ENCODE results near the gene PIWIL1.

The PIWIL1 gene

DNA sequence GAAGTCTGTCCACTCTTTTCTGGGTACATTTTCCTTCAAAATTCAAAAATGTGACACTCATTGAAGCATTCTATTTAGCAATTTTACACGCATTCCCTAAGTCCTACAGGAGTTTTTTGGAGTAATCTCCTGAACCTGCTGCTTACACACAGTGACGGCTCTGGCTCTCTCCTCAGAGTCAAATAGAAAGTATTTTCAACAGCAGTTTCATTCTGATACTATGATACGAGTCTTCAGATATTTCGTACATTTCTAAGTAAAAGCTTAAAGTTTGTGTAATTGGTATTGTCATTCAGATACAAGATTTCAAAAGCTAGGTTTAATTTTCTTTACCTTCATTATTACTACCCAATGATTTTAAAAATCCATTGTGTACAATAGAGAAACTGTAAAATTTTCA lies 36.4 kb downstream of the PIWIL1 start:
- DNase-seq: no peak
- no peak for TF ChIP-seq POLR2A (IDR thresholded peaks at IDR 0.05; ENCODE audit: low read length)
- no peak for TF ChIP-seq GATA1 (IDR thresholded peaks at IDR 0.05; ENCODE audit: low read depth, low read length)

DNA sequence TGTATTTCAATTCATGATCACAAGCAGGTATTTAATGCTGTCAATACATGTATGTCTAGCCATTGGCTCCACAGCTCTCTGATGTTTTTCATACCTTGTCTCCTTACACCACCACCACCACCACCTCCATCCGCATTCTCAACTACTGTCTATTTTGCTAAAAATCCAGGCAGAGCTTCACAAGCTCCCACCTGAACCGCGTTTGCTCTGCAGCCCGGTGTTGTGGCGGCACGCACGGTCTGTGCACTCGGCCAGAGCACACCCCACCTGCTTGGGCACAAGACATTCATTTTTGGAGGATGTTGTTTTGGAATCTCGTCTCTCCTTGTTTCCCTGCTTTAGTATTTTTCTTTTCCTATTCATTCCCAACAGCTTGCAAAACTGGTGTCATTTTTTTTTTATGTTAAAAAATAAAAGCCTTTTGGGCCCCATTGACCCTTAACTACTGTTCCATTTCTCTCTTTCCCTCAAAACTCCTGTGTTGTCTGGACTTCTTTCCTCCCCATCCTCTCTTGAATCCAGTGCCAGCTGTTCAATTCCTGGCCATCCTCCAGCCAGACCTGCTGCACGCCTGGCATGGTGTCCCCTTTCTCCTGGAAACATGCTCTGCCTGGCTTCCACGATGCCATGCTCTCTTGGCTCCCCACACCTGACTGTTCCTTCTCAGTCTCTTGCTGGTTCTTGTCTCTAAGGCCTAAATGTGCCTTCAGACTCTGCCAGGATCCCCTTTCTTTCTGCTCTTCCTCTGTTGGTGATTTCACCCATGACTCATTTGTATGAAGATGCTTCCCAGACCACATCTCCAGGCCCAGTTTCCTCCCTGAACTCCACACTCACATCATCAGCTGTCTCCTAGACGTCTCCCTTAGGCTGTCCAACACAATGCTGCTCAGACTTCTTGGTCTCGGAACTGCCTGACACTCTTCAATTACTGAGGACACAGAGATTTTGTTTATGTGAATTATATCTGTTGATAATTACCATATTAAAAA lies 37.9 kb downstream of the PIWIL1 start:
- DNase-seq: no peak
- TF ChIP-seq GATA1 (IDR thresholded peaks at IDR 0.05; ENCODE audit: low read depth, low read length) (no peak), POLR2A (IDR thresholded peaks at IDR 0.05; ENCODE audit: low read length) (no peak)

DNA sequence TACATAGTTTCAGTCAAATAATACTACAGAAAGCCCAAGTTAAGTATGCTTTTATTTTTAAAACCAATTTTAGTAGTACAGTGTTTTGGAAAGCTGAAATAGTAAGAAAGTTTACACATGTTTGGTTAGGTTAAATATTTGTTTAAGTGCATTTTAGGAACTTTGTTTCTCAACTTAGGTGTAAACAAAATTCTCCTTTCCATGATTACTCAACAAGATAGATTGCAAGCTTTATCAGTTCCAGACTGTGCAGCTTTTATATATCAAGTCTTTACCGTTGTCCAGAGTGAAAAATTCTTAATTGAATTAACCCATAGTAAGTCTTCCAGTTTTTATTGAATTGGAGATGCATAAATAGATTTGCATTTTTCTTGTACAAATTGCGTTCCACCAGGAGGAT lies 45.1 kb downstream of the PIWIL1 start:
- TF ChIP-seq GATA1 (IDR thresholded peaks at IDR 0.05; ENCODE audit: low read depth, low read length) (no peak), POLR2A (IDR thresholded peaks at IDR 0.05; ENCODE audit: low read length) (no peak)
- no peak for DNase-seq

DNA sequence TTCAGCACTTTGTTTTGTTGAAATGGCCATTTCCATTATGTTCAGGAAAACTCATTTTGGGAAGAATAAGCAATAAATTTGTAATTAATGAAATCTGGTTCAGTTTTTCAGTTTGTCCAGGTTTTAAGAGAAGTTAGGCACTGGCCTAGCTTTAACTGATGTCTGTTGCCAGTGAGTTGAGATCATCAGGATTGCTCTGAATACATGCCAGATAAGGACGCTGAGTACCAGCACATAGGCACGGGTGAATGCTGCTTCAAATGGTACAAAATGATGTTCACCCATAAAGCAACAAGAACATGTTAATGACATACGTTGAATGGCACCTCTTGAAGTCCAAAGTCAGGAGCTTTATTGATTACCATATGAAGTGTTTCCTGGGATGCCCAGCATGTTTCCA lies 46.5 kb downstream of the PIWIL1 start:
- TF ChIP-seq POLR2A (IDR thresholded peaks at IDR 0.05; ENCODE audit: low read length) (no peak), GATA1 (IDR thresholded peaks at IDR 0.05; ENCODE audit: low read depth, low read length) (no peak)
- DNase-seq: no peak

DNA sequence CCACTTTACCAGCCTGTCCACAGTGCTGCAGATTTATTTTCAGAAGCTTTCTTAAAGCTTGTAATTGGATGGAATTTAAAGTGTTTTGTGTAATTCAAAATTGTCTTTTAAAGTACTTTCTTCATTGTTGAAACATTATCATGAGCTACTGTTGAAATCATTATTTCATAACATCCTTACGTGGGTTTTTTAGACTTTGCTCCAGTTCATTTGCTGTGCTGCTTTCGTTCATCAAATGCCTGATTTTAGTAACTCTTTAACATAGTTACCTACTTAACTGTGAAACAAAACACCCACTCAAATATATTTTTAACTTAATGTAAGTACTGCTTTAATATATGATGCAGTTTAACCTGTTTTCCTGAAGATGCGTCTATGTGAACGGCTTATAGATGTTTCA lies 47.5 kb downstream of the PIWIL1 start:
- TF ChIP-seq POLR2A (IDR thresholded peaks at IDR 0.05; ENCODE audit: low read length) (no peak), GATA1 (IDR thresholded peaks at IDR 0.05; ENCODE audit: low read depth, low read length) (no peak)

DNA sequence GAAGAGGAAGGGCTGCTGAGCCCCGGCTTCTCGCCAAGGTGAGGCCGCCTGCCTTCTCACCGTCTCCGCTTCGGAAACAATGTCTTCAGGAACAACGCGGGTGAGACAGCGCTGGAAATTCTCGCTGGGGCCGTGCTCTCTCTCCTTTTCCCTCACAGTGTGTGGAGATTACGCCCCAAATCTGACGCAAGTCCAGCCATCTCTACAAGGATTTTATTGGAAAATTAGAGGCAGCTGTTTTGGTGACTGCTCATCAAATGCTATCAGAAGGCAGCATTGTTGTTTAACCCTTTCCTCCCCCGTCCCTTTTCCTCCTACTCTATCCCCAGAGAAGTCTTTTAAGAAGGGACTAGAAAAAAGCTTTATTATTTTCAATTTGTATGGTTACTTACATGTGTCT lies 53.5 kb downstream of the PIWIL1 start:
- TF ChIP-seq POLR2A (IDR thresholded peaks at IDR 0.05; ENCODE audit: low read length) (no peak), GATA1 (IDR thresholded peaks at IDR 0.05; ENCODE audit: low read depth, low read length) (no peak)
- no peak for DNase-seq

More for the DNA sequence above, 47.5 kb downstream of the PIWIL1 start:
- no peak for DNase-seq

DNA sequence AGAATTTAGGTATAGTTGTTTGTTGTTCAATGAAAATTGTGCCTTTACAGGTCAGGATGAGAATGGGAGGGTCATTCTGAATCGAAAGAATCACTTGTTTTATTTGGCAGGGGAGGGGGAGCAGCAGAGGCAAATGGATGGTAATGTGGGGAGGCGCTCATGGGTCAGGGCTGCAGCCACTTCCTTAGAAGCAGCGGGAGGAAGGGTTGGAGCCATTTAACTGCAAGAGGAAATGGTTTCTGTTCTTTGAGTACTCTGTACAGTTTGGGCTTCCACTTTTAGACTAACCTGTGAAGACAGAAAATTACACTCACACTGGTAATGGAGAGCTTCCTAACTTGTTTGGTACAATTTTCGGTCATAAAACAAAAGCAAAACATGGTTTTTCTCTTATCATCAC lies 57.2 kb downstream of the PIWIL1 start:
- TF ChIP-seq POLR2A (IDR thresholded peaks at IDR 0.05; ENCODE audit: low read length) (no peak), GATA1 (IDR thresholded peaks at IDR 0.05; ENCODE audit: low read depth, low read length) (no peak)

DNA sequence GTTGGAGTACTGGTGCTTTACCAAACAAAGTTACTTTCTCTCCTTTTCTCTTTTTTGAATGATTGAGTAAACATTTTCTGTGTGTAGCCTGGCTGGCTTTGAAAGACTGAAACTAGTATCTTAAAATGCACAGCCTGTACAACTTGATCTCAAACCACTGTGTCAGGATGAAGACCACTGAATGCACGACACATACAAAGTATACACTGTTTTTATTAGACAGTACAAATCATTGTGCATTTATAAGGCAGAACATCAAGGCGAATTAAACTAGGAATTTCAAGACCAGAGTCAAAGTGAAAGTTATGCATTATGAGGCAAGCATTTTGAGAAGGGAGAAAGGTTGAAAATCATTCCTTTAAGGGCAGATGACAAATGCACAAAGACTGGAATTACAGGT lies 59.0 kb downstream of the PIWIL1 start:
- DNase-seq: no peak
- no peak for TF ChIP-seq GATA1 (IDR thresholded peaks at IDR 0.05; ENCODE audit: low read depth, low read length)
- no peak for TF ChIP-seq POLR2A (IDR thresholded peaks at IDR 0.05; ENCODE audit: low read length)

More for the DNA sequence above, 57.2 kb downstream of the PIWIL1 start:
- no peak for DNase-seq

DNA sequence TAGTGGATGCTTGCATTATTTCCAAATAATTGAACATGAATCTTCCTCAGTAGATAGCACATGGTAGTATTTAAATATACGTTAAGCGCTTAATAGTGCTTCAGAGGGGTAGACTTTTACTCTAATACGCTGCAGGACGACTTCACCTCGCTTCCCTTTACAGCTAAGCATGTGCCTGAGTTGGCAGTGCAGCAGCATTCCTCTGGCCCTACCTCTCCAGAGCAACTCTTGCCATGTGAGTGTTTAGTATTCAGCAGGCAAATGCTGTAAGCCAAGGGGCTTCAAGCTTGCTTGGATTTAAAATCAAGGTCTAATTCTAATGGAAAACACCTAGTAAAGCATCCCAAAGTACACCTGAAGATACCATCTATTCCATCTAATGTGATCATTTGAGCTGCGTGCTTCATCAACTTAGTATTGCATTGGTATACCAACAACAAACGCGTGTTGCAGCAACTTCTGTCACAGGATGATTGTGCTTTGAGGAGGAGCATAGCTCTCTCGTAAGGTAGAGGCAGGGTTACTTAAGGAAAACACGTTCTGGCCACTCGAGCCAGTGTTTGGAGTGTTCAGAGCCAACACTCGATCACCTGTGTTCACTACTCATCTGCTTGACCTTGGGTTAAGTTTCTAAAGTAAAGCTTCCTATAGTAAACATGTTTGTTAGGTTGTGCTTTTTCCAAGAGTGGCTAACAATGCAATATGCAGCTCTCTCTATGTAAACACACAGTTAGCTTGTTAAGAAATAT lies 60.6 kb downstream of the PIWIL1 start:
- DNase-seq: no peak
- TF ChIP-seq GATA1 (IDR thresholded peaks at IDR 0.05; ENCODE audit: low read depth, low read length): no peak
- TF ChIP-seq POLR2A (IDR thresholded peaks at IDR 0.05; ENCODE audit: low read length): no peak

DNA sequence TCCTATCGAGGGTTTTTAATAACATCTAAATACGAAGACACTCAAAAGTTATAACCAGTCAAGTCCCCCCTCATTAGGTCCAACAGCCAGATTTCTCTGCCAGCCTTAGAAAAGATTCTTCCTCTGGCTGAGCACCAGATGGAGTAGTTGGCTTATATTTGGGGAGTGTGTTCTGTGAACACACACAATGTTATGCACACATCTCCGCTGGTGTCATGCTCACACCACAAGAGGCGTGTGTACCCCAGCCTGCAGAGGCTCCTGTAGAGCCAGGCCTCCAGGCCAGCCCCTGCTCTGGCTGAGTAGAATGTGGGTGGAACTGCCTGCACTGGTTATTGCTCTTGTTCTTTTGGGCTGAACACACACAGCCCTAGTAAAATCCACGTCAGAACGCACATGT lies 64.0 kb downstream of the PIWIL1 start:
- TF ChIP-seq GATA1 (IDR thresholded peaks at IDR 0.05; ENCODE audit: low read depth, low read length) (no peak), POLR2A (IDR thresholded peaks at IDR 0.05; ENCODE audit: low read length) (no peak)
- peak in 1 of 2 experiments; percentile 1 for DNase-seq

DNA sequence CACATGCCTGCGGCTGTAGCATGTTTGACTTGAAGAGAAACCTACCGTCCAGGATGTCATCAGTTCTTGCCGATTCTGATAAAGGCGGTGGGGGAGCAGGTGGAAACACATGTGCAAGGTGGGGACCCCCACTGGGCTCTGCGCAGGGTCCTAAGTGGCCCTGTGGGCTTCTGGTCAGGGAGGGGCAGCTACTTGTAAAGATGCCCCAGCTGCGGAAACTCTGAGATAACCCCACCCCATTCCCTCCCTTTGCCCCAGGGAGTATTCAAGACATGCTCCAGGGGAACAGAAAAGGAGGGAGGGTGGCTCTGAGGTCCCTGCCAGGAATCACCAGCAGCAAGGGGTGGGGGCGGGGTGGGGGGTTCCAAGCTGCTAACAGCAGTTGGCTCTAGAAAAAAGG lies 67.6 kb downstream of the PIWIL1 start:
- TF ChIP-seq GATA1 (IDR thresholded peaks at IDR 0.05; ENCODE audit: low read depth, low read length): no peak
- no peak for TF ChIP-seq POLR2A (IDR thresholded peaks at IDR 0.05; ENCODE audit: low read length)
- DNase-seq: no peak

DNA sequence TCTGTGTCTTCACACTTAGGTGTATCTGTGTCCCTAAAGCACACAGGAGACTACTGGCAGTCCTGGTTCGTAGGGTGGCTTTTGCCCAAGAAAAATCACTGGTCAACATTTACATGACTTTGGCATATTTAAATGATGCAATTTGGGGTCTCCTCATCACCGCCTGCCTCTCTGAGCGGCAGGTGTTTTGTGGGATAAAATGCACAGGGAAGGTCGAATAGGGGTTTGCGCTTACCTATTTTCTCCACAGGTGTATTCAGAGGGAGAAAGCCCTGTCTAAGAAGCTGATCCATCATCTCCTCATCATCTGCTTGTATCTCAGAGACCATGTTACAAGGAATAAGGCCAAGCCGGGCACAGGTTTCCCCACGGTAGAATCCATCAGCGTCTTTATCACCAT lies 74.7 kb downstream of the PIWIL1 start:
- TF ChIP-seq GATA1 (IDR thresholded peaks at IDR 0.05; ENCODE audit: low read depth, low read length) (no peak), POLR2A (IDR thresholded peaks at IDR 0.05; ENCODE audit: low read length) (no peak)
- DNase-seq: no peak

DNA sequence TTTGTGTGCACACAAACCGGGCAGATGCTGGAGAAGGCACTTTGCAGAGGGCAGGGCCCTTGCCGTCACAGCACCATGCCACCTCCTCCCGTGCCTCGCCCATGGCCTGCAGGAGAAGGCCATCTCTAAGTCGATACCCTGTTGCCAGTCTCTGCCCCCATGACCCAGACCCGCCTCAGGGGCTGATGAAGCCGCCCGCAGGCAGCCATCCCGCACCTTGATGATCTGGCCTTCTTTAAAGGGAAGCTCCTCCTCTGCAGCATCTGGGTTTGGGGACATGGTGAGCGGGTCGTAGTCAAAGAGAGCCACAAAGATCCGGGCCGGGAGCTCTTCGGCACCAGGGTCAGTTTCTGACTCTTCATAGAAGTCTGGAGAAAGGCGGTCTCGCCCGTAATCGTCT lies 76.2 kb downstream of the PIWIL1 start:
- no peak for DNase-seq
- no peak for TF ChIP-seq GATA1 (IDR thresholded peaks at IDR 0.05; ENCODE audit: low read depth, low read length)

DNA sequence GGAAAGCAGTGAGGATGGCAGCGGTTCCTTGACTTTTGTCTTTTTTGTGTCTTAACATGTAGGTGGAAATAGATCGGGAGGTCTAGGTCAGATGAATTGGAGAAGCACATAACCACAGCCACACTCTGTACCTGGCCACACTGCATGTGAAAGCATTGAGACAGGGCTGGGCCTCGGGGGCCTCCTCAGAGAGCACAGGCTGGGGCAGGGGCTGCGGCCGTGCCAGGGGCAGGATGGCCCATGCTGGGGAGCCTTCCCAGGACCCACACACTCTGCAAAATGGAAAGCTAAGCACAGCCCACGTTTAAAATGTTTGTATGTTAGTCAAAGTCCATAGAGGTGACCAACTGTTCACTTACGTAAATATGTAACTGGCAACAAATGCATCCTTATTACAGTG lies 76.7 kb downstream of the PIWIL1 start:
- DNase-seq: no peak
- no peak for TF ChIP-seq POLR2A (IDR thresholded peaks at IDR 0.05; ENCODE audit: low read length)
- TF ChIP-seq GATA1 (IDR thresholded peaks at IDR 0.05; ENCODE audit: low read depth, low read length): no peak

Measured in erythroblast (primary cell).